Body of pancreas (tissue), 4 donors: ENCODE data around the gene AUTS2. TPM values are rescaled to one million over a fixed set of nuclear protein-coding genes. Genes with fewer than 3 reads are reported as not detected.

Experiments used
- ATAC-seq: fragments of 150-250 bp; one replicate; pipeline ENCODE4 v1.9.1; 2016
- DNase-seq, 4 donors: peaks; one replicate each; pipeline ENCODE4 v3.0.0-alpha.2; 2019
- H3K27ac ChIP-seq, 4 donors: fragments of 200-600 bp; sonication (generic); 1 replicate in 3 of 4; 2 replicates in 1 of 4; pipeline versions ENCODE4 v1.5.1 to v1.6.1; 2016 to 2019; ENCODE audit warnings: mild to moderate bottlenecking in 1 of 4, mixed read lengths in 1 of 4, moderate library complexity in 1 of 4
- H3K27me3 ChIP-seq, 2 donors: fragments of 200-600 bp; sonication (generic); one replicate each; pipeline ENCODE4 v1.6.0; 2016; ENCODE audit warnings: mild to moderate bottlenecking in 1 of 2
- H3K36me3 ChIP-seq, 2 donors: fragments of 200-600 bp; sonication (generic); replicated peaks in 1 of 2; 2 replicates each; pipeline ENCODE4 v1.5.1; 2016; ENCODE audit warnings: low read depth in 2 of 2; ENCODE audit not compliant: insufficient read depth in 1 of 2
- H3K4me1 ChIP-seq: fragments of 200-600 bp; sonication (generic); one replicate; pipeline ENCODE4 v1.6.0; 2016
- H3K4me3 ChIP-seq, 2 donors: fragments of 200-600 bp; sonication (generic); 1 replicate in 1 of 2; 2 replicates in 1 of 2; pipeline ENCODE4 v1.5.1; 2016 to 2019
- H3K9me3 ChIP-seq, 3 donors: fragments of 200-600 bp; sonication (generic); 1 replicate in 2 of 3; 2 replicates in 1 of 3; pipeline ENCODE4 v1.5.1; 2016
- CTCF ChIP-seq, 7 experiments: fragments of 450-650 bp in 4 of 7; fragments of 200-600 bp in 3 of 7; sonication (generic) in 3 of 7; IDR thresholded peaks; one replicate each; pipeline ENCODE4 v1.5.1; 2016 to 2019; ENCODE audit warnings: antibody characterized with exemption in 7 of 7
- POLR2A ChIP-seq, 3 donors: fragments of 450-650 bp; IDR thresholded peaks; one replicate each; pipeline ENCODE4 v1.6.1; 2016; ENCODE audit warnings: antibody characterized with exemption in 3 of 3, mild to moderate bottlenecking in 2 of 3
- WGBS, 2 donors: methylation state at CpG; one replicate each; pipeline ENCODE4 v1.1.5; 2017; 5-methylcytosine and 5-hydroxymethylcytosine counted together
- intact Hi-C: fragments of 100-400 bp; cut with DNase I; formaldehyde crosslinking; loops from one replicate; pipeline ENCODE4 v1.15.1; 2023
- total RNA-seq, 2 donors: library from RNA; depleted of rRNA; stranded (reverse); fragments of >200 nt; gene quantifications; one replicate each; pipeline ENCODE4 v1.1.0, GENCODE V29; 2016

AUTS2 gene
- total RNA-seq, 2 donors from 2014 or later: 11.7 to 18.5 TPM

- H3K9me3 ChIP-seq: no peaks in the 10 kb centered on the region
- peaks cover 0 to 1% of the 10 kb centered on the region in 2 donors for H3K36me3 ChIP-seq
- TF ChIP-seq CTCF (IDR thresholded peaks at IDR 0.05): no peak
- no peak for TF ChIP-seq POLR2A (IDR thresholded peaks at IDR 0.05)
- H3K4me1 ChIP-seq: no peaks in the 10 kb centered on the region
- 77% methylated on average over 17 of the region's 17 CpGs for WGBS, 2 donors
- DNase-seq (no peak), ATAC-seq (no peak)
- intact Hi-C loops: no loop called here
- H3K4me3 ChIP-seq: no peak overlapping the region
- no peak overlapping the region for H3K27ac ChIP-seq
- no peaks in the 10 kb centered on the region for H3K27me3 ChIP-seq
Observed at GRCh38 chr7:70763961-70764691, 1165.9 kb downstream of the AUTS2 start.

- H3K27me3 ChIP-seq: no peaks in the 10 kb centered on the region
- intact Hi-C loops: no loop called here
- H3K4me3 ChIP-seq: no peak overlapping the region
- ATAC-seq: no peak
- H3K4me1 ChIP-seq: no peaks in the 10 kb centered on the region
- no peak overlapping the region for H3K27ac ChIP-seq
- TF ChIP-seq CTCF (IDR thresholded peaks at IDR 0.05) (no peak), POLR2A (IDR thresholded peaks at IDR 0.05) (no peak)
- H3K36me3 ChIP-seq: peaks cover 0 to 1% of the 10 kb centered on the region in 2 donors
- DNase-seq: no peak
- H3K9me3 ChIP-seq: no peaks in the 10 kb centered on the region
- WGBS, 2 donors: 82 to 89% methylated on average over 14 to 15 of the region's 15 CpGs
Observed at GRCh38 chr7:70764701-70765208, 1166.5 kb downstream of the AUTS2 start.

GRCh38 chr7:70765651-70766050 is 1167.4 kb downstream of the AUTS2 start:
- H3K27ac ChIP-seq: no peak overlapping the region
- DNase-seq (no peak), ATAC-seq (no peak)
- TF ChIP-seq POLR2A (IDR thresholded peaks at IDR 0.05): no peak
- TF ChIP-seq CTCF (IDR thresholded peaks at IDR 0.05): no peak
- H3K27me3 ChIP-seq: no peaks in the 10 kb centered on the region
- WGBS, 2 donors: 78 to 81% methylated on average over 7 of the region's 7 CpGs
- intact Hi-C loops: no loop called here
- no peak overlapping the region for H3K4me3 ChIP-seq
- no peaks in the 10 kb centered on the region for H3K4me1 ChIP-seq
- peaks cover 0 to 1% of the 10 kb centered on the region in 2 donors for H3K36me3 ChIP-seq
- no peaks in the 10 kb centered on the region for H3K9me3 ChIP-seq

GRCh38 chr7:70766109-70766508 is 1167.8 kb downstream of the AUTS2 start:
- intact Hi-C loops: no loop called here
- H3K4me3 ChIP-seq: no peak overlapping the region
- TF ChIP-seq CTCF (IDR thresholded peaks at IDR 0.05) (no peak), POLR2A (IDR thresholded peaks at IDR 0.05) (no peak)
- H3K27ac ChIP-seq: no peak overlapping the region
- 94 to 97% methylated on average over 13 to 21 of the region's 21 CpGs for WGBS, 2 donors
- ATAC-seq (no peak), DNase-seq (no peak)
- no peaks in the 10 kb centered on the region for H3K4me1 ChIP-seq
- no peaks in the 10 kb centered on the region for H3K9me3 ChIP-seq
- no peaks in the 10 kb centered on the region for H3K27me3 ChIP-seq
- peaks cover 0 to 1% of the 10 kb centered on the region in 2 donors for H3K36me3 ChIP-seq

- intact Hi-C loops: no loop called here
- Histone ChIP-seq H3K27me3 (no peaks in the 10 kb centered on the region), H3K36me3 (peaks cover 0 to 1% of the 10 kb centered on the region in 2 donors), H3K4me1 (no peaks in the 10 kb centered on the region), H3K4me3 (no peak overlapping the region), H3K9me3 (no peaks in the 10 kb centered on the region), H3K27ac (no peak overlapping the region)
- ATAC-seq: no peak
- DNase-seq: no peak
- 92 to 96% methylated on average over 4 of the region's 4 CpGs for WGBS, 2 donors
- no peak for TF ChIP-seq POLR2A (IDR thresholded peaks at IDR 0.05)
- TF ChIP-seq CTCF (IDR thresholded peaks at IDR 0.05): no peak
Observed at GRCh38 chr7:70766694-70767093, 1168.4 kb downstream of the AUTS2 start.
